Measurements from ENCODE around the gene SLC4A2. TPM values are rescaled to one million over a fixed set of nuclear protein-coding genes. Genes with fewer than 3 reads are reported as not detected.

Gene SLC4A2
- polyA plus RNA-seq, 3 donors = 21.6 to 132 (median 23.8) TPM

- Histone ChIP-seq H3K27ac (ENCODE audit: low read depth in 1 of 2, low read length in 2 of 2) (peak overlapping the region; percentile 82 to 89), H3K4me2 (replicated peaks; ENCODE audit: extremely low read depth, low read length, poor library complexity, severe bottlenecking) (peak overlapping the region; percentile 98), H3K36me3 (replicated peaks in 1 of 2; ENCODE audit: control insufficient read depth in 1 of 2, insufficient read depth in 2 of 2, low read length in 2 of 2) (peaks cover 4 to 13% of the 10 kb centered on the region in 2 donors), H3K4me1 (ENCODE audit: control insufficient read depth in 1 of 2, insufficient read depth in 2 of 2, low read length in 2 of 2) (peaks cover 41 to 50% of the 10 kb centered on the region in 2 donors), H3K79me2 (ENCODE audit: insufficient read depth, low read length) (peaks cover 38% of the 10 kb centered on the region), H4K20me1 (ENCODE audit: insufficient read depth, low read length) (peaks cover 36% of the 10 kb centered on the region), H3K4me3 (replicated peaks in 1 of 3; ENCODE audit: low read depth in 2 of 3, low read length in 3 of 3) (peak overlapping the region; percentile 66 to 97 (median 94)), H3K9ac (ENCODE audit: insufficient read depth, low read length, poor library complexity, severe bottlenecking) (peak overlapping the region; percentile 59), H3K27me3 (ENCODE audit: control insufficient read depth in 2 of 2, insufficient read depth in 2 of 2, low read length in 2 of 2) (no peaks in the 10 kb centered on the region), H3K9me3 (replicated peaks in 1 of 2; ENCODE audit: control insufficient read depth in 1 of 2, insufficient read depth in 1 of 2, low read length in 2 of 2) (no peaks in the 10 kb centered on the region), H2AFZ (ENCODE audit: insufficient read depth, low read depth, low read length, poor library complexity, severe bottlenecking) (peak overlapping the region; percentile 87)
- H3K9me3 Mint-ChIP-seq = no peaks in the 10 kb centered on the region
- H3K4me1 Mint-ChIP-seq = peaks cover 41% of the 10 kb centered on the region
- peak overlapping the region; percentile 82 to 93 (median 89) for H3K27ac Mint-ChIP-seq
- peaks cover 15 to 23% of the 10 kb centered on the region in 2 donors for H3K36me3 Mint-ChIP-seq
- H3K4me3 Mint-ChIP-seq = peak overlapping the region; percentile 93 to 98
- DNase-seq = peak; percentile 97 to 99 (median 98)
- H3K27me3 Mint-ChIP-seq (ENCODE audit: low read depth in 3 of 3) = peaks cover 0 to 2% (median 1%) of the 10 kb centered on the region in 3 donors
- WGBS (ENCODE audit: insufficient coverage) = 3% methylated on average over 32 of the region's 46 CpGs
- intact Hi-C loops (cut with micrococcal nuclease) = loop anchor here (2.0 kb wide), 4 partner anchors 23 to 53 kb away; partner anchors contain the start of genes AGAP3 (in 1 of the 2) and FASTK (in 1 of the 2)
- no peak for TF ChIP-seq CTCF (IDR thresholded peaks at IDR 0.05)
Measured at GRCh38 chr7:151057989-151058780, 1.2 kb upstream of the SLC4A2 start.

GRCh38 chr7:151058781-151059366 lies 515 bp upstream of the SLC4A2 start:
- peaks cover 35 to 43% of the 10 kb centered on the region in 2 donors for H3K4me1 ChIP-seq (ENCODE audit: control insufficient read depth in 1 of 2, insufficient read depth in 2 of 2, low read length in 2 of 2)
- H3K27ac ChIP-seq (ENCODE audit: low read depth in 1 of 2, low read length in 2 of 2) = peak overlapping the region; percentile 82 to 89
- peaks cover 9 to 19% of the 10 kb centered on the region in 2 donors for H3K36me3 ChIP-seq (replicated peaks in 1 of 2; ENCODE audit: control insufficient read depth in 1 of 2, insufficient read depth in 2 of 2, low read length in 2 of 2)
- H4K20me1 ChIP-seq (ENCODE audit: insufficient read depth, low read length) = peaks cover 43% of the 10 kb centered on the region
- peak overlapping the region; percentile 66 to 97 (median 94) for H3K4me3 ChIP-seq (replicated peaks in 1 of 3; ENCODE audit: low read depth in 2 of 3, low read length in 3 of 3)
- H3K9me3 ChIP-seq (replicated peaks in 1 of 2; ENCODE audit: control insufficient read depth in 1 of 2, insufficient read depth in 1 of 2, low read length in 2 of 2) = no peaks in the 10 kb centered on the region
- peak overlapping the region; percentile 98 for H3K4me2 ChIP-seq (replicated peaks; ENCODE audit: extremely low read depth, low read length, poor library complexity, severe bottlenecking)
- Mint-ChIP-seq H3K27me3 (ENCODE audit: low read depth in 3 of 3) (peaks cover 0 to 2% (median 1%) of the 10 kb centered on the region in 3 donors), H3K4me3 (peak overlapping the region; percentile 93 to 98), H3K36me3 (peaks cover 16 to 27% of the 10 kb centered on the region in 2 donors), H3K27ac (peak overlapping the region; percentile 82 to 93 (median 89)), H3K4me1 (peaks cover 36% of the 10 kb centered on the region), H3K9me3 (no peaks in the 10 kb centered on the region)
- intact Hi-C loops (cut with micrococcal nuclease) = loop anchor here (2.0 kb wide), 4 partner anchors 22 to 52 kb away; partner anchors contain the start of genes AGAP3 (in 1 of the 2) and FASTK (in 1 of the 2)
- 4% methylated on average over 4 of the region's 18 CpGs for WGBS (ENCODE audit: insufficient coverage)
- DNase-seq = peak in 1 of 3 donors; percentile 17
- no peak for TF ChIP-seq CTCF (IDR thresholded peaks at IDR 0.05)
- peak overlapping the region; percentile 87 for H2AFZ ChIP-seq (ENCODE audit: insufficient read depth, low read depth, low read length, poor library complexity, severe bottlenecking)
- H3K79me2 ChIP-seq (ENCODE audit: insufficient read depth, low read length) = peaks cover 38% of the 10 kb centered on the region
- peak overlapping the region; percentile 72 for H3K9ac ChIP-seq (ENCODE audit: insufficient read depth, low read length, poor library complexity, severe bottlenecking)
- no peaks in the 10 kb centered on the region for H3K27me3 ChIP-seq (ENCODE audit: control insufficient read depth in 2 of 2, insufficient read depth in 2 of 2, low read length in 2 of 2)

Measured in CD14-positive monocyte (primary cell).